GM18517 (cell line): ENCODE data around the gene B3GALT6.
"Not testable (repeated sequence)": the region's sequence is repeated elsewhere in the genome, so short reads cannot be mapped to it uniquely, and the experiment has no call there.

Experiments
- ATAC-seq: cut with Tn5 transposase; IDR thresholded peaks from one replicate; pipeline ENCODE4 v1.9.1; 2021; ENCODE audit warnings: mild to moderate bottlenecking, moderate library complexity; ENCODE audit not compliant: unreplicated experiment

B3GALT6 gene

DNA sequence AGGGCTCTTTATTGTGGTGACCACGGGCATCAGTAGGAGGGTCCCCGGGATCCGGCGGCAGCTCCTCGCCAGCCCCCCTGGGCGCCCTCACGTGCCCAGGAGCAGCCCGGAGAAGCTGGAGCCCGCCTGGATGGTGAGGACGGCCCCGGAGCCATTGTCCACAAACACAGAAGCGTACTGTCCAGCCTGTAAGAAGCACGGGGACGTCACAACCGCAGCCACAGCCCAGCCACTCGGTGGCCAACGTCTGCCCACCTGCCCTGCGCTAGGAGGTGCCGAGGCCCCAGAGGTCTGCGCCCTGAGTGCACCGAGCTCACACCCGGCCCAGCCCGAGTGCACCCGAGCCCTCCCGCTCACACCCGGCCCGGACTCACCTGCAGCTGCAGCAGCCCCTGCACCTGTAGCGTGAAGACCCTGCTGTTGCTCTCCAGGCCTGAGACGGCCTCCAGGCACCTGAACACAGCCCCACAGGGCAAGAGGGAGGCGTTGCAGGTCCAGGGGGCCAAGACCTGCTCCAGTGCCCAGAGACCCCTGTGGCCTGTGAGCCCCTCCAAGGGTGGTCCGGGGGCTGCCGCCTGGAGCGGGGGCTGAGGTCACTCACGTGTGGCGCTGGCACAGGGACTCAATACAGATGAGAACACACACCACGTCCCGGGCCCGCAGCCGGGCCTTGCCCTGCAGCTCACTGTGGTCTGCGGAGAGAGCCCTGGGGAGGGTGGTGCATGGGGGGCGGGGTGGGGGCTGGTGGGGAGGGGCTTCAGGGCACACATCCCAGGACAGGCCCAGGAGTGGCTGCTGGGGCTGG, 10.6 kb downstream of the B3GALT6 start:
- no peak for ATAC-seq

DNA sequence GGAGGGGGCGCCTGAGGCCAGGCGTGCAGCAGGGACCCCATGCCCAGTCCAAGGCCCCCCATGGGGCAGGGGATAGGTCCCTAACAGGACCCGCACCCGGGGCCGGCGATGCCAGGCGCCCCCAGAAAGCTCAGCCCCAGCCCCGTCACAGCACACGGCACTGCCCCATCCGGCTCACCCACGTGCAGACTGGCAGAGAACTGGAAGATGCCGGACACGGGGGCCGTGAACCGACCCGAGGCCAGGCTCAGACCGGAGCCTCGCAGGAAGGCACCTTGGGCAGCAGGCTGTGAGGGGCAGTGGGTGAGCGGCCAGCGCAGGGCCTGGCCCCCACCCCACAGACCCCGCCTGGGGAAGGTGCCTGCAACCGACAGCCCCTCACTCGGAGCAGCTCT, 11.2 kb downstream of the B3GALT6 start:
- ATAC-seq, result no peak

DNA sequence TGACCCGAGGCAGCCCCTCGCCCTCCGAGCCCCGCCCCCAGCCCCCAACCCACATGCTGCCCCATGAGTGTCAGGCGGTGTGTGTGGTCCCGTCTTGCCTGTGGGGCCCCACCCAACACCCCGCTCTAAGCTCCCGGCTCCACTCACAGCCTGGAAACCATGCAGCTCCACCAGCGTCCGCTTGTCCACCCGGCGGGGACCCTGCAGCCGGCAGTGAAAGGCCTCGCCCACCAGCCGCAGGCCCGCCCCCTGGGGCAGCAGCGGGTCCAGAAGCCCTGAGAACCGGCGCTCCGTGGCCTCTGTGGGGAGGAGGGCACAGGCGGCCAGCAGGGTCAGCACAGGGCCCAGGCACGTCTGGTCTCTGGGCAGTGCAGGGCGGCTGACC, 11.8 kb downstream of the B3GALT6 start:
- no peak for ATAC-seq

DNA sequence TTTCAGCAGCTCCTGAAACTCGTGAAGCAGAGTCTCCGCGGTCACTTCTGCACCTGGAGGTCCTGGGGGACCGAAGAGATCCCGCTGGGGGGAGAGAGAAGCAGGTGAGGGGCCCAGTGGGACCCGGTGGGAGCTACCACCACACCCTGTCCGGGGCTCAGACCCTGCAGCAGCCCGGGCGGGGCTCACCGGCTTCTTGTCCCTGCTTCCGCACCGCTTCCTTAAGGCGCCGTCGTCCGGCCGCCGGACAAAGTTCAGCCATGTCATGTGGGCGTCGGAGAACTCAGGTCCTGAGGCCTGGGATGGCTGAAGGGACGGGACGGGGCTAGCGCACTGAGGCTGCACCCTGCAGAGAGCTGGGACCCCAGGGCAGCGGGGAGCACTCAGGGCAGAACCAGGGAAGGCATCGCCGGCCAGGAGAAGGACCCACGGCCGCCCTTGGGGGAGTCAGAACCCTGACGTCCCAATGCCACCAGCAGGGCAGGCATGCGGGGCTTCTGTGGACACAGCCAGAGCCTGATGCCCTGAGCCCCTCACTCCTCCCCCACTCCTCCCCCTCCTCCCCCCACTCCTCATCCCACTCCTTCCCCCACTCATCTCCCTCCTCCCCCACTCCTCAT, 12.3 kb downstream of the B3GALT6 start:
- no peak for ATAC-seq

DNA sequence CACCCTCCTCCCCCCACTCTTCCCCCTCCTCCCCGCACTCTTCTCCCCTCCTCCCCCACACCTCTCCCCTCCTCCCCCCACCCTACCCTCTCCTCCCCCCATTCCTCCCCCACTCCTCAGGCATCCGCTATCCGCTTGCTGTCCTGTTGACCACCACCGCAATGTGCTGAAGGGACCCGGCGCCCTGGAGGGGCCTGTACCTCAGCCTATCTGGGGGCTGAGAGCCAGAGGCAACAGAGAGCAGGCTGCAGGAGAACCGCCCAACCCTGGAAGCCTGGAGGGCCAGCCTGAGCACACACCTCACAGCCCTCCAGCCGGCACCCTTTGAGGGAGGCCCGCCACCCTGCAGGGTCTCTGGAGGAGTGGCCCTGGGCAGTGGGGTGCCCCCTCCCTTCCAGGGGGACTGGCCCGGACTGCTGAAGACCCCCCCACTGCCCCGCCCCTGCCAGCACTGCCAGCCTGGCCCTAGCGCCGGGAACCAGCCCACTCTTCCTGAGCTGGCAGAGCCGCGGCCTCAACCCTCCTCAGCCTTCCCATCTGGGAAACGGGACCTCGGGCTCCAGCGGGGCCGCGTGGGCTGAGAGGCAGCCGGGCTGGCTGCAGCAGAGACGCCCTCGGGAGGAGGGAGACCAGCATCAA, 13.3 kb downstream of the B3GALT6 start:
- ATAC-seq, result no peak

DNA sequence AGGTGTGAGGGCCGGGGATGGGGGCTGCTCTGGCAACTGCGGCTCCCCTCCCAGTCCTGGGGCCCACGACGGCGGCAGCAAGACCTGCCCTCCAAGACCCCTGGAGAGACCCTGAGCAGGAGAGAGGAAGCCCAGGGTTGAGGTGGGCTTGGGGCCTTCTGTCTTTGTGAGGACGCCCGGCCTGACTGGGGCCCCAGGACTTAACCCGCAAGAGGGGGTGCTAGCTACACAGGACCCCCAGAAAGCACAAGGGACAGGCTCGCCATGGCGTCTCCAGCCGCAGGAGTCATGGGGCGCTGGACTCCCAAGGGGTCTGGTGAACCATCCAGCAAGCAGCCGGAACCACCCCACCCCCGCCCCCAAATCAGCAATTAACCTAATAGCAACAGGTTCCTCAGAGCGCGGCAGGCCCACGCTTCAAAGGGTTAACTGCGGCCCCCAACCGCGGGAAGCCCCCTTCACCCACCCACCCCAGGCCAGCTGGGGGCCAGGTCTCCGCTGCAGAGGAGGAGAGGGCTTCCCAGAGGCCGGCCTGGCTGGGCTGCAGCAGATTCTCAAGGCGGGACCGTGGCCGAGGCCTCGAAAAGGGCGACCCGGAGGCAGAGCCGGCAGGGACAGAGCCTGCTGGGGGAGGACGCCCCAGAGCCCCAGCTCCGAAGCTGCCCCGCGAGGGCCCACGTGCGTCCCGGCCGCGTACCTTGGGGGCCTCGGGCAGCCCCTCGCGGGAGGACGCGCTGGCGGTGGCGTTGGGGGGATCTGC, 14.0 kb downstream of the B3GALT6 start:
- ATAC-seq, result no peak

DNA sequence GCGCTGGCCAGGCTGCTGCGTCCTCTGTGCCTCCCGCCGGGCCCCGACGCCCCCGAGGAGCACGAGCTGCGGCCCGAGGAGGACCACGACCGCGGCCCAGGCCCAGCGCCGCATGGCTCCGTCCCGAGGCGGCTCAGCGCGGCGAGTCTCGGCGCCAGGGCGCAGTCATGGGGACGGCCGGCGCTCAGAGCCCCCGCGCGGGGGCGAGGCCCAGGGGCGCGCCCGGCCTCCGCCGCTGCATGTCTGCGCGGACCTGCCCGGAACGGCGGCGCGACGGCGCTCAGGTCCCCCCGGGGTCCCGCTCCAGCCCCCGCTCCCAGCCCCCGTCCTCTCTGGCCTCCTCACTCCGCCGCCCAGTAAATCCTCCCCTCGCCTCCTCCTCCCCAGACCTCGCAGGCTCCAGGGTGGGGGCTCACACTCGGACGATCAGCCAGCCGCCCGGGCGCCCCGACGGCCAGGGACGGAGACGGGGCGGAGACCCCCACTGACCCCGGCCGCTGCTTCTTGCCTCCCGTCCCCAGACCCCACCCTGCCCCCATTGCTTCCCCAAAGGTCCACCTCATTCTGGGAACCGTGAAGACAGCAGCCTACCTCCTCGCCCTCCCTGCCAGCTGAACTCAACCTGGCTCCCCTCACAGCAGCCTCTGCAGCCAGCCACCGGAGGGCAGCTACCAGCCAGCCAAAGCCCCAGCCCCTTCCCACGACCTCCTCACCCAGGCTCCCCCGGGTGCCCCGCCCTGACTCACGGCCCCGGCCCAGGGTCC, 14.7 kb downstream of the B3GALT6 start, which contains the start of gene C1QTNF12:
TSS of gene C1QTNF12 (minus strand) at position 146 of the 764 bp plus-strand sequence. CDS start at position 114, 32 bp downstream.
- ATAC-seq, result no peak

DNA sequence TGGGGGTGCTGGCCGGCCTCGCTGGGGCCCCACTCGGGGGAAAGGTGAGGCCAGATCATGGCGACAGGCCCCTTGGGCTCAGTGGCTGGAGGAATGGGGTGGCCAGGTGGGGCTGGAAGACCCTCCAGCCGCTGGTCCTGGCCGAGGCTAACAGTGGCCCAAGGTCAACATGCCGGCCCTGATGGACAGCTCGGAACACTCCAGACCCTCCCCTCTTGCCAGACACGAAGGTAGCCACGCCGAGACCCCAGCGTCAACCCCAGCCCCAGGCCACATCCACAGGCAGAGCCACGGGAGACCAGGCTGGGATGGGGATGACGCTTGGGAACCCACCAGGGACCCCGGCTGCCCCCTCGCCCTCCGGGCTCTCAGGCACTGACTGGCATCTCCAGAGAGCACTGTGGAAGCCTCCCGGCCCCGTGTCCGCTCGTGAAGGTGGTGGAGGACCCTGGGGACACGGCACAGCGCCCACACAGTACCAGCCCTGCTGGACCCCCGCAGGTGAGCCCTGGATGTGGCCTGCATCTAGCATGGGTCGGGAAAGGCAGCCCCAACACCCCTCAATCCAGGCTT, 15.4 kb downstream of the B3GALT6 start:
- no peak for ATAC-seq

DNA sequence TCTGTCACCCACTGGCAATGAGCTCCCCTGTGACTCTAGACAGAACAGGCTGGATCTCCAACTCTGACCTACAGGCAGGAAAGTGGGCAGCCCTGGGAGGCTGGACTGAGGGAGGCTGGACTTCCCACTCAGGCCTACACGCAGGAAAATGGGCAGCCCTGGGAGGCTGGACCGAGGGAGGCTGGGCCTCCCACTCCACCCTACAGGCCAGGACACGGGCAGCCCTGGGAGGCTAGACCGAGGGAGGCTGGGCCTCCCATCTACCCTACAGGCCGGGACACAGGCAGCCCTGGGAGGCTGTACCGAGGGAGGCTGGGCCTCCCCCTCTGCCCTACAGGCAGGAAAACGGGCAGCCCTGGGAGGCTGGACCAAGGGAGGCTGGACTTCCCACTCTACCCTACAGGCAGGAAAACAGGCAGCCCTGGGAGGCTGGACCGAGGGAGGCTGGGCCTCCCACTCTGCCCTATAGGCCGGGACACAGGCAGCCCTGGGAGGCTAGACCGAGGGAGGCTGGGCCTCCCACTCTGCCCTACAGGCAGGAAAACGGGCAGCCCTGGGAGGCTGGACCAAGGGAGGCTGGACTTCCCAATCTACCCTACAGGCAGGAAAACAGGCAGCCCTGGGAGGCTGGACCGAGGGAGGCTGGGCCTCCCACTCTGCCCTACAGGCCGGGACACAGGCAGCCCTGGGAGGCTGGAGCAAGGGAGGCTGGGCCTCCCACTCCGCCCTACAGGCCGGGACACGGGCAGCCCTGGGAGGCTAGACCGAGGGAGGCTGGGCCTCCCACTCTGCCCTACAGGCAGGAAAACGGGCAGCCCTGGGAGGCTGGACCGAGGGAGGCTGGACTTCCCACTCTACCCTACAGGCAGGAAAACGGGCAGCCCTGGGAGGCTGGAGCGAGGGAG, 16.2 kb downstream of the B3GALT6 start:
- ATAC-seq, result not testable (repeated sequence)

DNA sequence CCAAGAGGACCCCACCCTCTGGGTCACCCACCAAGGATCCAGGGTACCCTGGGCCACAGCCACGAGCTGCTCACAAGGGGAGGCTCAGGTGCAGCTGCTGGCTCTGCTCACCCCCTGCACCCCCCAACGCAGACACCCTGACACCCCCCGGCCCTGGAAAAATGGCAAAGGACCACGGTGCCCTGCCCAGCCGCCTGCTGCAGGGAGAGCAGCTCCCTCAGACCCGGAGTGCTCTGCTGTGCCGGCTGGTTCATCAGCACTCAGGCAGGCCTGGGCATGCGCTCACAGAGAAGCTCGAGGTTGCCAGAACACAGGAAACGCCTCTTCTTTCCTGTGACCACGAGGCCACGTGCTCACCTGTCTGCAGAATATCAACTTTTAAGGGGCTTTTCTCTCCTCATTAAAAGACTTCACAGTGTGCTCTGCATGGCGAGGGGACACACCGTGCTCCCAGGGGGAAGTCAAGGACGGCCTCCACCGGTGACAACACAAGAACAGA, 18.8 kb downstream of the B3GALT6 start:
- no peak for ATAC-seq

DNA sequence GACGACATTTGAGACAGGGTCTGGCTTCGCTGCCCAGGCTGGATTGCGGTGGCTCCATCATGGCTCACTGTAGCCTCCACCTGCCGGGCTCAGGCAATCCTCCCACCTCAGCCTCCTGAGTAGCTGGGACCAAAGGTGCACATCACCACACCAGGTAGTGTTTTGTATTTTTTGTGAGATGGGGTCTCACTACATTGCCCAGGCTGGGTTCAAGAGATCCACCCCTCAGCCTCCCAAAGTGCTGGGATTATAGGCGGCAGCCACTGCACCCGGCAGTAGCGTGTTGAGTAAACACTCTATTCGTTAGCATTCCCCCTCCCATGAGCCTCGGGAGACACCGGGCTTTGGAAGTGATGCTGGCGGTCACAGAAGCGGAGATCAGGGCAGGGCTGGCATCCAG, 21.3 kb downstream of the B3GALT6 start:
- no peak for ATAC-seq

DNA sequence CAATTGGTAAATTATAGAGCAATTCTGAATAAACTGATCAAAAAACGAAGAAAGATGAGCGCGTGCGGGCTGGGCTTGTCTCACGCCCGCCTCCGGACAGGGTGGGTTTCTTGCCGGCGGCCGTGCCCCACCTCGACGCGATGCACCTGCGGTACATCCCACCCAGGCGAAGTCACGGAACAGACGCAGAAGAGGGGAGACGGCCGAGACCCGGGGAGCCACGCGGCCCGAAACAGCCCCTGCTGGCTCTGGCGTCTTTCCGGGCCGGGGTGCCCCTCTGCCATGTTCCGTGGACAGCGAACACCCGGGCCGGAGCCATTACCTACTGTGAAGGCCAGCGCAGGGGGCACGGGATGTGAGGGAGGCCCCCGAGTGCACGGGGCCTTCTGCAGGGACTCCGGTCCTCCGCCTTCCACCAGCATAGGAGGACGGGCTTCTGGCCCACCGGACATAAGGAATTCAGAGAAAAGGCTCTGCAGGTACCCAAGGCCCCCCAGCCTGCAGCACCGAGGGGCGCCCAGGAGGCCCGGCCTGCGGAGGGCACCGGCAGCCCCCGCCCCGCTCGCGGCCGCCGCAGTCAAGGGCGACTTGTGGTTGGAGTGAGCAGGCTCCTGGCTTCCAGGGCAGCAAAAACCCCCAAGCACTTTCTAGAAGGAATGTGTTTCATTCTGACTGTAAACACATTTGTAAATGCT, 22.1 kb downstream of the B3GALT6 start:
- ATAC-seq, result no peak

DNA sequence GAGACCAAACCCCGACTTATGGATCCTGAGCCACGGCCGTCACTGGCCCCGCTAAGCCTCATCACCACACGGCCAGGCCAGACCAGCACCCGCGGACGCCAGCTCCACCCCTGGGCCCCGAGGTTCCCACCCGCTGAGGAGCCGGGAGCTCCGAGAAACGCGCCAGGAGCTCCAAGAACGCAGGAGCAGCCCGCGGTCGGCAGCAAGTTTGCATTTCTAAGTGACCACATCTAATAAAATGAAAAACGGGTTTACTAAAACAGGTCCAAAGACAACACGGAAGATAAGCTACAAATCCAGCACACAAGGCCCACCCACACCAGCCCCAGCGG, 22.6 kb downstream of the B3GALT6 start:
- ATAC-seq, result no peak

DNA sequence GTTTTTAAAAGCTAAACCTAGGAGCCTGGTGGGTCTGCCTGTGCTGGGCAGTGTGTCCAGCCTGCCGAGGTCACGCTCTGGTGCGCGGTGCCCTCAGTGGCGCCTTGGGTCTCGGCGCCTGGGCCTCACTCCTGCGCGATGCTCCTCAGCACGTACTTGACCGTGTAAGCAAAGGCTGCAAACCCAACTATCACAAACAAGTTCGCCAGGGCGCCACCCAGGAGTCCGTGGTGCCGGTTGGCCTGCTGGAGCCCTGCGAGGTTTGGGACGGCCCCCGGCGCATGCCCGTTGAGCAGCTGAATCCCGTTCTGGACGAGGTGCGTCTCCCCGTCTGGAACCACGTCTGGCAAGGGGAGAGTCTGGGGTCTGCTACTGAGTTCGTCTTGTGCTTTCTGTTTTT, 23.0 kb downstream of the B3GALT6 start:
- ATAC-seq, result no peak

DNA sequence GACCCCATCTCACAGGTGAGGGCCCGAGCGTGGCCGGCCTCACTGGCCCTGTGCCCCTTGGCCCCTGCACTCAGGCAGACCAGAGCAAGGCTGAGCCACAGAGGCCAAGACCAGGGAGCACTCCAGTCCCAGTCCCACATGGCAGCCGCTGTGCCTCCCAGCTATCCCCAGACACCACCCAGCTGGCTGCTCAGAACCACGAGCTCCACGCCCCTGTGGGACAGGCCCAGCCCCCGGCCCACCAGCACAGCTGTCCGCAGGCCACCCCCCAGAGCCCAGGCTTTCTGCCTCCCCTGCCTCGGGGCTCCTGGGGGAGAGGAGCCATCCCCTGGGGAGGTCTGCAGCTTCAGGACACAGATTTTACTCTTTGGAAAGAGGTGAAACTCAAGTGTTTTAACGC, 23.6 kb downstream of the B3GALT6 start:
- no peak for ATAC-seq

DNA sequence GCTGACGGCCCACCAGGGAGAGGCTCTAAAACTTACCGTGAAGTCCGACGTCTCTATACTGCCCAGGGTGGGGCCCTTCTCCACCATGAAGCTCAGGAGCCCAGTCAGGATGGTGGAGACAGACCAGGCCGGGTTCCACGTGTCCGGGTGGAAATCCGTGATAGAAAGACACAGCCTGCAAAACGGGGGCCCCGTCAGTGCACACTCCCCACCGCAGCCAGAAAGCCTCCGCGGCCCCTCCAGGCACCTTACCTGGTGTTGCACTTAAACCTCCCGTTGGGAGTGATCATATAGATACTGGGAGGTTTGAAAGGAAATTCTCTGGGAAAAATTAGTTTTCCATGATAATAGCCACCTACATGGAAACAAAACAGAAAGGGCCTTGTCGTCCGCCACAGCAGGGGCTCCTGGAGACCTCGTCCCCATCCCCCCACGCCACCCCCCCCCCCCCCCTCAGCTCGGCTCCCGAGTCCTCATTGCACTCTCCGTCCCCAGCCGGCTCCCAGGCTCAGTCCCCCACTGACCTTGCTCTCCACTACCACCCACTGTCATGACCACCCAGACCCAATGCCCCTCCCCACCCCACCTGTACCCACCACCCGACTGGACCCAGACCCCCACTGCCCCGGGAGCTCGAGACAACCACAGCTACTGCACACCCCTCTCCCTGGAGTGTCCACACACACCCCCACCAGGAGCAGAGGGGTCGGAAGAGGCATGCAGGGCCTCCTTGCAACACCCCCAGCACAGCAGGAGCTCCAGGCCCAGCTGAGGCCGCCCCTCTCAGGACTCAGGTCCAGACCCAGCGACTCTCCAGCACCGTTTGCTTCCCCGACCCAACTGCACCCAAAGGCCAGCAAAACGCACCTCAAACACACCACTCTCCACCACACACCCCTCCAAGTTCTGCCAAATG, 25.2 kb downstream of the B3GALT6 start:
- no peak for ATAC-seq

DNA sequence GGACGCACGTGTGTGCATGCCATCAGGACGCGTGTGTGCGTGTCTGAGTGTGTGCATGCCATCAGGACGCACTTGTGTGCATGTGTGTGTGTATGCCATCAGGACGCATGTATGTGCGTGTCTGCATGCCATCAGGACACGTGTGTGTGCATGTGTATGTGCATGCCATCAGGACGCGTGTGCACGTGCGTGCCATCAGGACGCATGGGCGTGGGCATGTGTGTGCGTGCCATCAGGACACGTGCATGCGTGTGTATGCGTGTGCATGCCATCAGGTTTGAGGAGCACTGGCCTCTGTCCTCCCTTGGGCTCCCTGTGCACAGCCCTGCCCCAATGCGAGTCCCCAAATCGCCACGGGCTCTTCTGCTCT, 27.1 kb downstream of the B3GALT6 start:
- ATAC-seq, result no peak

DNA sequence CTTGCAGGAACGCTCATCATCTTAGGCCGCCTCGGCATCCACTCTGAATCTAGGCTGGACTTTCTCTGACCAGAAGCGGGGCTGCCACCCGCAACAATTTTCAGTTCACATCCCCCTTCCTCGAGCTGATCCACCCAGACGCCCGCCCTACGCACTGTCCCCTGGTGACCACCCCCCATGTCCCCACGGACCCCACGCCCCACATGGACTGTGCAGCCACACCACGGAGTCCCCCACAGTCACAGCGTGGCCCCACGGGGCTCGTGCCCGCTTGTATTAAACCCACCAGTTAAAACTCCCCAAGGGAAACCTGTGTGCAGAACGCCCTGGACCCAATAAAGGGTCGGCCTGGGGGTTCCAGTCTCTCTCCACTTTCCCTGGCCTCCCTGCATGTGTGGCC, 27.5 kb downstream of the B3GALT6 start:
- ATAC-seq, result no peak
